Neutrophil (primary cell): ENCODE results near the gene PRR16.

Experiments used
- H3K27ac ChIP-seq: fragments of 200-600 bp; sonication (generic); 2 replicates; pipeline ENCODE4 v1.5.1; 2016; ENCODE audit warnings: mild to moderate bottlenecking, moderate library complexity
- H3K27me3 ChIP-seq: fragments of 200-600 bp; sonication (generic); 2 replicates; pipeline ENCODE4 v1.6.0; 2016; ENCODE audit warnings: mild to moderate bottlenecking
- H3K36me3 ChIP-seq: fragments of 200-600 bp; sonication (generic); 2 replicates; pipeline ENCODE4 v1.5.1; 2017
- H3K4me1 ChIP-seq, 2 experiments: fragments of 200-600 bp in 1 of 2; sonication (generic) in 1 of 2; 1 replicate in 1 of 2; 2 replicates in 1 of 2; pipeline versions ENCODE4 v1.5.1 to v1.6.1; 2013 to 2016; ENCODE audit warnings: low read depth in 1 of 2, low read length in 1 of 2, mild to moderate bottlenecking in 1 of 2, moderate library complexity in 1 of 2; ENCODE audit not compliant: control insufficient read depth in 1 of 2, insufficient read depth in 1 of 2
- H3K4me3 ChIP-seq, 2 experiments: fragments of 200-600 bp in 1 of 2; sonication (generic) in 1 of 2; 1 replicate in 1 of 2; 2 replicates in 1 of 2; pipeline ENCODE4 v1.5.1; 2013 to 2016; ENCODE audit warnings: low read depth in 1 of 2, low read length in 1 of 2, mild to moderate bottlenecking in 1 of 2, moderate library complexity in 1 of 2
- H3K9me3 ChIP-seq: fragments of 200-600 bp; sonication (generic); 2 replicates; pipeline ENCODE4 v1.5.1; 2016
- CTCF ChIP-seq: fragments of 200-600 bp; sonication (generic); IDR thresholded peaks from 2 replicates; pipeline ENCODE4 v1.5.1; 2016; ENCODE audit warnings: antibody characterized with exemption

Gene PRR16

GRCh38 chr5:120568711-120569110, 104.6 kb downstream of the PRR16 start:
- no peak overlapping the region for H3K4me3 ChIP-seq
- no peaks in the 10 kb centered on the region for H3K27me3 ChIP-seq
- H3K9me3 ChIP-seq: no peaks in the 10 kb centered on the region
- no peaks in the 10 kb centered on the region for H3K4me1 ChIP-seq
- H3K36me3 ChIP-seq: no peaks in the 10 kb centered on the region
- TF ChIP-seq CTCF: no peak
- H3K27ac ChIP-seq: no peak overlapping the region

- no peaks in the 10 kb centered on the region for H3K27me3 ChIP-seq
- no peak overlapping the region for H3K4me3 ChIP-seq
- H3K36me3 ChIP-seq: no peaks in the 10 kb centered on the region
- no peaks in the 10 kb centered on the region for H3K9me3 ChIP-seq
- no peak overlapping the region for H3K27ac ChIP-seq
- no peak for TF ChIP-seq CTCF
- no peaks in the 10 kb centered on the region for H3K4me1 ChIP-seq
Measured at GRCh38 chr5:120576588-120576987, 112.5 kb downstream of the PRR16 start.

- H3K27me3 ChIP-seq: no peaks in the 10 kb centered on the region
- no peak for TF ChIP-seq CTCF
- no peaks in the 10 kb centered on the region for H3K4me1 ChIP-seq
- H3K27ac ChIP-seq: no peak overlapping the region
- H3K9me3 ChIP-seq: no peaks in the 10 kb centered on the region
- no peaks in the 10 kb centered on the region for H3K36me3 ChIP-seq
- H3K4me3 ChIP-seq: no peak overlapping the region
Measured at GRCh38 chr5:120582635-120583034, 118.5 kb downstream of the PRR16 start.

- Histone ChIP-seq H3K4me3 (no peak overlapping the region), H3K9me3 (no peaks in the 10 kb centered on the region), H3K27me3 (no peaks in the 10 kb centered on the region), H3K27ac (no peak overlapping the region), H3K36me3 (no peaks in the 10 kb centered on the region), H3K4me1 (no peaks in the 10 kb centered on the region)
- no peak for TF ChIP-seq CTCF
Measured at GRCh38 chr5:120586646-120587045, 122.5 kb downstream of the PRR16 start.

GRCh38 chr5:120591911-120592310, 127.8 kb downstream of the PRR16 start:
- Histone ChIP-seq H3K27me3 (no peaks in the 10 kb centered on the region), H3K4me1 (no peaks in the 10 kb centered on the region), H3K9me3 (no peaks in the 10 kb centered on the region), H3K4me3 (no peak overlapping the region), H3K36me3 (no peaks in the 10 kb centered on the region), H3K27ac (no peak overlapping the region)
- TF ChIP-seq CTCF: no peak

- no peaks in the 10 kb centered on the region for H3K9me3 ChIP-seq
- H3K4me1 ChIP-seq: no peaks in the 10 kb centered on the region
- H3K36me3 ChIP-seq: no peaks in the 10 kb centered on the region
- H3K27me3 ChIP-seq: no peaks in the 10 kb centered on the region
- H3K4me3 ChIP-seq: no peak overlapping the region
- TF ChIP-seq CTCF: no peak
- H3K27ac ChIP-seq: no peak overlapping the region
Measured at GRCh38 chr5:120599576-120599975, 135.5 kb downstream of the PRR16 start.
